Testis (tissue), 3 donors: ENCODE measurements around the gene KCNG4. TPM values are rescaled to one million over a fixed set of nuclear protein-coding genes. Genes with fewer than 3 reads are reported as not detected.
"Not testable (repeated sequence)": the region's sequence is repeated elsewhere in the genome, so short reads cannot be mapped to it uniquely, and the experiment has no call there.

ENCODE experiments used
- DNase-seq: peaks from one replicate; pipeline ENCODE4 v3.0.0-alpha.2; 2019
- H3K27ac ChIP-seq, 2 donors: fragments of 200-600 bp; sonication (generic); one replicate each; pipeline ENCODE4 v1.5.1; 2019
- H3K27me3 ChIP-seq: fragments of 200-600 bp; sonication (generic); one replicate; pipeline ENCODE4 v1.5.1; 2019
- H3K36me3 ChIP-seq: fragments of 200-600 bp; sonication (generic); one replicate; pipeline ENCODE4 v1.5.1; 2017; ENCODE audit warnings: low read depth; ENCODE audit errors: missing control alignments
- H3K4me1 ChIP-seq: fragments of 200-600 bp; sonication (generic); one replicate; pipeline ENCODE4 v1.5.1; 2019
- H3K4me3 ChIP-seq, 2 donors: fragments of 200-600 bp; sonication (generic); one replicate each; pipeline ENCODE4 v1.5.1; 2017 to 2019
- H3K9me3 ChIP-seq: fragments of 200-600 bp; sonication (generic); one replicate; pipeline ENCODE4 v1.5.1; 2017
- POLR2A ChIP-seq: fragments of 450-650 bp; IDR thresholded peaks from one replicate; pipeline ENCODE4 v1.6.1; 2017; ENCODE audit warnings: antibody characterized with exemption, mild to moderate bottlenecking, moderate library complexity
- WGBS, 2 donors: methylation state at CpG; one replicate each; pipeline ENCODE4 v1.1.5; 2018; 5-methylcytosine and 5-hydroxymethylcytosine counted together
- intact Hi-C: fragments of 100-400 bp; cut with DNase I; formaldehyde crosslinking; loops from one replicate; pipeline ENCODE4 v1.15.1; 2023; ENCODE audit warnings: low total_unique reads
- polyA plus RNA-seq: library from polyadenylated mRNA; stranded (reverse); fragments of 350-450 nt; fragmentation: Illumina TruSeq; extraction: RNeasy Lipid Tissue Mini Kit (QIAGEN cat#74804); gene quantifications from one replicate; pipeline ENCODE4 v1.2.3, GENCODE V29; 2014; ENCODE audit warnings: low read depth, low replicate concordance; ENCODE audit not compliant: insufficient read depth
- total RNA-seq, 2 donors: library from RNA; depleted of rRNA; stranded (reverse); fragments of >200 nt; gene quantifications; one replicate each; pipeline ENCODE4 v1.2.3, GENCODE V29; 2016
- TF ChIP-seq, protein P1 (sequence below), 3 experiments: fragments of 450-650 bp in 2 of 3; fragments of 200-600 bp in 1 of 3; sonication (generic) in 1 of 3; IDR thresholded peaks; one replicate each; pipeline ENCODE4 v1.5.1; 2016 to 2019; ENCODE audit warnings: antibody characterized with exemption in 3 of 3, mild to moderate bottlenecking in 2 of 3, moderate library complexity in 1 of 3

Gene KCNG4
- total and polyA plus RNA-seq, 3 donors from 2014 or later = 0.06 to 0.08 TPM; not detected in 1

DNA sequence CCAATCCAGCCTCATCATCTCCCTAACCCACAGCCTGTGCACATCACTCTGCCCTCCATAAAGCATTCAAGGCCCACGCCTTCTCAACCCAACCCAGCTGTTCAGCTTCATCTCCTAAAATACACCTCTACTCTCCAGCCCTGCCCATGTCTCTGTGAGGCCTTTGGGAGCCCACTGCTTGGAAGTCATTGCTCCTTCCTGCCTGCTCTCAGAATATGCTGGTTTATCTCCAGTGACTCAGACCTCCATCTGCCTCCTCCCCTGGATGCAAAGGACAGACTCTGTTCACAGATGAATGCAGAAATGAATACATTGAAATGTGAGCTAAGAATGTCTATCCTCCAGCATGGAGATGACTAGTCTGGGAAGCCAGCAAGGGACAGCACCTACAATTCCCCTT lies 19.0 kb downstream of the KCNG4 start:
- no peak for DNase-seq
- Histone ChIP-seq H3K27me3 (no peaks in the 10 kb centered on the region), H3K27ac (no peak overlapping the region), H3K36me3 (no peaks in the 10 kb centered on the region), H3K9me3 (no peaks in the 10 kb centered on the region), H3K4me3 (no peak overlapping the region), H3K4me1 (no peaks in the 10 kb centered on the region)
- intact Hi-C loops = no loop called here
- WGBS, 2 donors = 96 to 100% methylated on average over 1 of the region's 1 CpG
- TF ChIP-seq POLR2A = no peak
- TF ChIP-seq, protein P1, sequence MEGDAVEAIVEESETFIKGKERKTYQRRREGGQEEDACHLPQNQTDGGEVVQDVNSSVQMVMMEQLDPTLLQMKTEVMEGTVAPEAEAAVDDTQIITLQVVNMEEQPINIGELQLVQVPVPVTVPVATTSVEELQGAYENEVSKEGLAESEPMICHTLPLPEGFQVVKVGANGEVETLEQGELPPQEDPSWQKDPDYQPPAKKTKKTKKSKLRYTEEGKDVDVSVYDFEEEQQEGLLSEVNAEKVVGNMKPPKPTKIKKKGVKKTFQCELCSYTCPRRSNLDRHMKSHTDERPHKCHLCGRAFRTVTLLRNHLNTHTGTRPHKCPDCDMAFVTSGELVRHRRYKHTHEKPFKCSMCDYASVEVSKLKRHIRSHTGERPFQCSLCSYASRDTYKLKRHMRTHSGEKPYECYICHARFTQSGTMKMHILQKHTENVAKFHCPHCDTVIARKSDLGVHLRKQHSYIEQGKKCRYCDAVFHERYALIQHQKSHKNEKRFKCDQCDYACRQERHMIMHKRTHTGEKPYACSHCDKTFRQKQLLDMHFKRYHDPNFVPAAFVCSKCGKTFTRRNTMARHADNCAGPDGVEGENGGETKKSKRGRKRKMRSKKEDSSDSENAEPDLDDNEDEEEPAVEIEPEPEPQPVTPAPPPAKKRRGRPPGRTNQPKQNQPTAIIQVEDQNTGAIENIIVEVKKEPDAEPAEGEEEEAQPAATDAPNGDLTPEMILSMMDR (IDR thresholded peaks at IDR 0.05) = no peak

DNA sequence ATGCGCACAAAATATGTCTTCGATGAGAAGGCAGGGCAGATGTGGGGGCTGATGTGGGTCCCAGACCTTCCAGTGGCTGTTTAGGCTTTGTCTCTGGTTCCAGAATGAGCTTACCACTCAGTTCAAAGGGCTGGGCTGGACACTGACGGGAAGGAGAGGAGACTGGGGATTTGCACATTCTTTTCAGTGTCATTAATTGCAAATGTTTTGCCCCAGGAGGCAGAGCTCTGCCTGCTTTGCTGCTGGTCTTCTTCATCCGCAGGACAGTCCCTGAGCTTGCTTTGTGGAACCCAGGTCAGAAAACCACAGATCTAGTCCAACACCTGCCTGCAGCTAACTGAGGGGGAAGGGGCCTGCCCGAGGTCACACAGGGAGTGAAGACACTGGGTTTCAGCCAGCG lies 20.9 kb downstream of the KCNG4 start:
- DNase-seq = no peak
- no peaks in the 10 kb centered on the region for H3K36me3 ChIP-seq
- no peaks in the 10 kb centered on the region for H3K4me1 ChIP-seq
- intact Hi-C loops = no loop called here
- H3K4me3 ChIP-seq = no peak overlapping the region
- WGBS, 2 donors = 89 to 94% methylated on average over 5 to 6 of the region's 6 CpGs
- TF ChIP-seq, protein P1 (IDR thresholded peaks at IDR 0.05) = no peak
- no peak for TF ChIP-seq POLR2A
- H3K27me3 ChIP-seq = no peaks in the 10 kb centered on the region
- H3K9me3 ChIP-seq = no peaks in the 10 kb centered on the region
- no peak overlapping the region for H3K27ac ChIP-seq

DNA sequence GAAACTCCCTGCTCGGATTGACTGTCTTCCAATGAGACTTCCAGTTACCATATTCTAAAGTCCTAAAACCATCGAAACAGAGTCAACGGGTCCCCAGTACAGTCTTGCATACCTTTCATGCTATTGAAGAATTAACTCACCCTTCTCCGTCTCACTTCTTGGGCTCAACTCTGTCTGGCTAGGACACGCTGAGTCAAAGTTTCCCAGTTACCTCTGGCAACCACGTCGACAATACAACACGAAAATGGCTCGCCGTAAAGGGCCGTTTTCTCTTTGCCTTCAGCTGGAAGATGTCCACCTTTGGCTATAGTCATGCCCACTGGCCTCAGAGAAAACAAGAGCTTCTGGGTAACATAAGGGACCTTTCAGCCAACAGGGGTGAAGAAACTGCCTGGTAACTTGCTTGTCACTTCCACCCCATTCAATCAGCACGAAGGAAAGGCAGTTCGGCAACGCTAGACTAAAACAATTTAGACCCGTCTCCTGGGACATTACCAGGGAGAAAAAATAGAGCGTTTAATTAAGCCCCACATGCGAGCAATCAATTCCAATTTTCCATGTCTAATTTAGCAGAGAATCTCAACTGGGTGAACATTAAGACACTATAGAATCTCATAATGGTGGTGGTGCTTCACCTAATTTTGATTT lies 21.5 kb downstream of the KCNG4 start:
- Histone ChIP-seq H3K36me3 (no peaks in the 10 kb centered on the region), H3K4me3 (no peak overlapping the region), H3K4me1 (no peaks in the 10 kb centered on the region), H3K9me3 (no peaks in the 10 kb centered on the region), H3K27ac (no peak overlapping the region), H3K27me3 (no peaks in the 10 kb centered on the region)
- no peak for DNase-seq
- intact Hi-C loops = no loop called here
- 88 to 90% methylated on average over 17 of the region's 17 CpGs for WGBS, 2 donors
- TF ChIP-seq, protein P1 (IDR thresholded peaks at IDR 0.05) = no peak
- TF ChIP-seq POLR2A = no peak

DNA sequence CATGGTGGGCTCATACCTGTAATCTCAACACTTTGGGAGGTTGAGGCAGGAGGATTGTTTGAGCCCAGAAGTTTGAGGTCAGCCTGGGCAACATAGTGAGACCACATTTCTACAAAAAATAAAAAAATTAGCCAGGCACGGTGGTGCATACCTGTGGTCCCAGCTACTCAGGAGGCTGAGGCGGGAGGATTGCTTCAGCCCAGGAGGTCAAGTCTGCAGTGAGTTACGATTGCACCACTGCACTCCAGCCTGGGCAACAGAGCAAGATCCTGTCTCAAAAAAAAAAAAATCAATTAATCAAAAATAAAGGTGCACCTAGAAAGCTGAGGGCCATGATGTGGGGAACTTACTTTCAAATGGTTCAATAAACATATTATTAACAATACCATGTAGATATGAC lies 23.7 kb downstream of the KCNG4 start:
- H3K27me3 ChIP-seq, H3K4me1 ChIP-seq, DNase-seq, H3K9me3 ChIP-seq, H3K36me3 ChIP-seq, intact Hi-C loops, H3K27ac ChIP-seq, H3K4me3 ChIP-seq: not testable (repeated sequence)
- 93 to 98% methylated on average over 3 of the region's 3 CpGs for WGBS, 2 donors

DNA sequence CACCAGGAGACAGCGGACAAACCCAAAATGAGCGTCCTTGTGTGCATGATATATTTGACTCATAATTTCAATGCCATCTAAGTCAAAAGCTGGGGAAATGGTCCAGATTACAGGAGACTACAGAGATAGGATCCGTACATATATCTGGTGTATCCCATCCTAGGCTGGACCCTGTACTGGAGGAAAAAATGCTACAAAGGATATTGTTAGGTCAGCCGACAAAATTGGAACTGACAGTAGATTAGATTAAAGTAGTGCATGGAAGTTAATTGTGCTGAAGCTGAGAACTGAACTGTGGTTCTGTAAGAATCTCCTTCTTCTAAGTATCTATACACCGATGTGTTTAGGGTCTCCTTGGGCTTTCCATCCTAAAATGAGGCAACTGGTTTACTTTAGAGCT lies 24.3 kb downstream of the KCNG4 start:
- H3K27ac ChIP-seq = no peak overlapping the region
- H3K4me1 ChIP-seq = no peaks in the 10 kb centered on the region
- no peaks in the 10 kb centered on the region for H3K9me3 ChIP-seq
- intact Hi-C loops = no loop called here
- 91% methylated on average over 5 of the region's 5 CpGs for WGBS, 2 donors
- DNase-seq = no peak
- H3K36me3 ChIP-seq = no peaks in the 10 kb centered on the region
- TF ChIP-seq, protein P1 (IDR thresholded peaks at IDR 0.05) = no peak
- TF ChIP-seq POLR2A = no peak
- no peak overlapping the region for H3K4me3 ChIP-seq
- H3K27me3 ChIP-seq = no peaks in the 10 kb centered on the region
